Right hindlimb (tissue), 1 donor: ENCODE measurements around the gene TMC1.

Experiments used
- DNase-seq: peaks from one replicate; pipeline ENCODE4 v3.0.0-alpha.2; 2018

The TMC1 gene

DNA sequence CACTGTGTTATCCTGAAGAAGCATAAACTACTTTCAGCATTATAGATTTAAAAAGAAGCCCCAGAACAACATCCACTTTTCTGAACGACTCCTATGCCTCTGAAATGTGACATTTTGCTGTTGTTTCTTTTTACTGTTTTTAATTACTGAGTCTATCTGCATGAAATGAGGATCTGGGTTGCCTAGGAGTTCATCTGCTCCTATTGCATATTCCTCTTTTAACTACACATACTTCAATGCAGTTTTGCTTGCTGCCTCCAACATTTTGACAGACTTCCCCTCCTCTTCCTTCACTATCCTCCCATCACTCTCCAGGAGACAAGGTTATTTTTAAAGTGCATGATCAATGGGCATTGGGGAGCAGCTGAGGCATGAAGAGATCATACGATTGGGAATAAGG, 164.5 kb downstream of the TMC1 start:
- no peak for DNase-seq

DNA sequence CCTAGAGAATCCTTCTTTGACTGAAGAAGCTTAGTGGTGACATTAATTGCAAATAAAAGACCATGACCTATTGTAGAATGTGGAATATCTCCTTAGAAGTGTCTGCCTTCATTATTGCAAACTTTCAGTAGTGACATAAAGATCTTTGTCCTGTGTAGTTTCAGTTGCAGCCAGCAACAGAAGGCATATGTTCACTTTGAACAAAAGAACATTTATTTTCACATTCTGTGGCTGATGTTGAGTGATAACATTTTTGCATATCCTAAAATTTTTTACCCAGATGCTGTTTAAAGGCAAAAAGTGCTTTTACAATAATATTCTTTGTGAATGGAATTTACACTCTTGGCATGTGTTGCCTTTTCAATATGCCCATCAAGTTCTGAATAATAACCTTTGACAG, 165.9 kb downstream of the TMC1 start:
- no peak for DNase-seq

DNA sequence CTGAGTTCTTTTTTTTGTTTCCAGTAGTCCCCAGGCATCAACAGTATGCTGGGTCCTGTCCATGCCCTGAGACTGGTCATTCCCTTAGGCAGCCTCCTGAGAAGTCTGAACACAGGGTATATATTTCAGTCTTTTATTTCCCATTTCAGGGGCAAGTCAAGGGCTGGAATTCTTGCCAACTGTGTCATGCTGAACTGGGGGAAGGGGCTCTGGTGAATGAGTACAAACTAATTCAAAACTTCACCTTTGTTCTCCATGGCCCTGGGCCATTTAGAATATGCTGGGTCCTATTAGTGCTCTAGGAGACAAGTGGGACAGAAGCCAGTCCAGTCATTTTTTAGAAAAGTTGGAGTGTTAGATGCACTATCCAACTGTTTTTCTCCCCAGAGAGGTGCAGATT, 170.3 kb downstream of the TMC1 start:
- DNase-seq = no peak

DNA sequence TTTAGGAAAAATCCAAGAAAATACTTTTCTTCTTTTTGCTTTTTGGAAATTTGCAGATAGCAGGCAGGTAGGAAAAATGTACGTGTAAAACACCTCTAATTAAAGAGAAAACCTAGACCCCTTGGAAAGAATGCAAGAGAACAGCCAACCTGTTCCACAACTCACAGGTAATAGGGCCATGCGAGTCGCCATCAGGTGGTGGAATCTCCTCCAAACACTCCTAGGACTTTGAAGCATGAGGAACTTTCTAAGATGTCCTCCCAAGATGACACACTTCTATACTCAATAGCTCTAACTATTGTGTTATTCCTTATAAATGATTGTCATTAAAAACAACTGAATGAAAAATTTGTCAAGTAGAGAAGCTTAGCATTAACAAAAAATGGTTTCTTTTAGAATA, 174.0 kb downstream of the TMC1 start:
- no peak for DNase-seq

DNA sequence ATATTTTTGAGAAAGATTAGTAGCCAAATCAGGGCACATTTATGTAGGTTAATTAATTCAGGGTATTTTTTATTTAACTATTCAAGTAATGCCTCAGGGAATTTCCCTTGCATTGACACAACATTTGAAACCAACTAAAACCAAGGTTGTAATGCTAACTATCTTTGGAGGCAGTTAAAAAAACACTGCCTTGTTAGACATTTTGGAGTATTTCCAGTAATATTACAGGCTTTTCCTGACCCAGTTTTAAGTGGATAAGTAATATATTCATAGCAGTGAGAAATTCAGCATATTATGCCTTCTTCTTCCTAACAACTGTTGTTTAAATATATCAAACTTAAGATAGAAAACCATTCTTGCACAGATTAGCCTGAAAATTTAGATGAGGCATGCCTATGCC, 175.1 kb downstream of the TMC1 start:
- DNase-seq = no peak

DNA sequence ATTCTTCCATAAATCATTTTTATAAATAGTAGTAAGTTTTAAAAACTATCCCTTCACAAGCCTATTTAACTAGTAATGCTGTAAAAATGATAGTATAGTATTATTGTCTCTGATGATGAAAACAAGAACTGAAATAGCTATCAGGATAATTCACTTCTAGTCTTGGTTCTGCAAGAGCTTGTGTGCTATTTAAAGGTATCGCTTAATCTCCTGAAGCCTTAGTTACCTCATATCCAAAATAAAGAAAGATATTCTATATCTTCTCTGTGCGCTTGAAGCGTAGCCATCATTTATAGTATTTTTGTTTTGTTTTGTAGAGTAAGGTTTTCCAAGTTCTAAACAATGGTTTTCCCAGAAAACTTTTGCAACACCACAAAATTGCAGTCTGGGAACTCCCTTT, 180.1 kb downstream of the TMC1 start:
- no peak for DNase-seq

DNA sequence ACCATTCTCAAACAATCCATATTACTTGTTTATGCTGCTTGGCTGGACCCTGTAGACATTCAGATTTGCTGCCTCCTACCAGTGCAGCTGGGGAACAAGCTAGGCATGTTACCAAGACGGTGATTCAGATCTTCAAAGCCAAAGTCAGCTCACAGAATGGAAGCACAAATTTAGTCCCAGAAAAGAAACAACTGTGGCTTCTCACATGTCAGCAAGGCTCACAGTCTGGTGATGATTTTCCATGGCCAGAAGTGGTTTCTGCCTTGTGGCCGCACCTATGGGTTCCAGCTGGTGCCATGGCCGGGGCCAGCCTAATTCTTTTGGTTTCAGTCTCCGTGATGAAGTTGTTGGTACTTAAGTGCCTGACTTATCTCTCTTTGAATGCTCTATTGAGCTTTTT, 182.2 kb downstream of the TMC1 start:
- no peak for DNase-seq

DNA sequence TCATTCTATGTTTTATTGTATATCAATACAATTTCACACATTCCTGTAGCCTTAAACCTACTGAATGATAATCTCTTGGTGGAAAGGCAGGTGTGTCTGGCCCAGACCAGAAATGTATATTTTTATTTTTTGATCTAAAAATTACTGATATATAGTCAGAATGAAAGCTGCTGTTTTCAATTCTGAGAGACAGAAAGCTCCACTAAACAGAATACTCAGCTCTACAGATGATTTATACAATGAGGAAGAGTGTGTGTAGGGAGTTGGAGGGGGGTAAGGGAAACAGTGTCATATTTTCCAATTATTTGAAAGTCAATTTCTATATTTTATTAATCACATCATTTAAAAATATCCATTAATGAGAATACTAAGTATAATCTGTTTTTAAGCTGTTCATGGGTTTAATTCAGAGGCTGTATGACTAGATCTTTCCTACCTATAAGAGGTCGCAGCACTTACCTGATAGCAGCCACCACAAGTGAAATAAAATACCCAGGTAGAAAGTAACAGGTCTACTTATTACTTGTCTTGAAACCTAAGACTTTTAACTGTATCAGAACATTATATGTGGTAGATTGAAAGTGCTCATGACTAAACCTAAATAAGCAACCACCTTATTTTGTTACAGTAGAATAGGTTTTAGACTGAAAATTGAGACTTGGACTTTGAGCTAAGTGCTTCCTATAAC, 183.4 kb downstream of the TMC1 start:
- DNase-seq = no peak

DNA sequence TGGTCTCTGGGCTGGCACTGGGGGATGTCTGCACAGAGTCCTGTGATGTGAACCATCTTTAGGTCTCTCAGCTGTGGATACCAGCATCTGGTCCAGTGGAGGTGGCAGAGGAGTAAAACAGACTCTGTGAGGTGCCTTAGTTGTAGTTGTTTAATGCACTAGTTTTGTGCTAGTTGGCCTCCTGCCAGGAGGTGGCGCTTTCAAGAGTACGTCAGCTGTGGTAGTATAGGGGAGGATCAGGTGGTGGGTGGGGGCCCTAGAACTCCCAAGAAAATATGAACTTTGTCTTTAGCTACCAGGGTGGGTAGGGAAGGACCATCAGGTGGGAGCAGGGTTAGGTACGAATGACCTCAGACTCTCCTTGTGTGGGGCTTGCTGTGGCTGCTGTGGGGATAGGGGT, 197.1 kb downstream of the TMC1 start:
- DNase-seq = no peak

DNA sequence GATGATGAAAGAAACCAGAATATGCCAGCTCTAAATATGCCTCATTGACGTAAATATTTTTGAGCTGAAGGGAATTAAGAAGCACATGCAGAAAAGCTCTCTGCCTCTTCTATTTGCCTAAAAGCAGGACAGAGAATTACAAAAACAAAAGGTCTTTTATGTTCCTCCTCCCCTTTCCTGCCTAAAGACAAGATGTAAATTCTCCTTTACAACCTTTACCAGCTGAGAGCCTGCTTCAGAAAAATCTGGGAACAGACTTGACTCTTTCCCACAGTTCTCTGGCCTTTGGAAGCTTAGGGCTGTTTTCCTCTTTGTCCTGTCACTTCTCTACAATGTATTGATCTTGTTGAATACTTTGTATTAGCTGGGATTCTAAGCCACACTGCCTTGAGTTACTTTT, 199.7 kb downstream of the TMC1 start:
- no peak for DNase-seq

DNA sequence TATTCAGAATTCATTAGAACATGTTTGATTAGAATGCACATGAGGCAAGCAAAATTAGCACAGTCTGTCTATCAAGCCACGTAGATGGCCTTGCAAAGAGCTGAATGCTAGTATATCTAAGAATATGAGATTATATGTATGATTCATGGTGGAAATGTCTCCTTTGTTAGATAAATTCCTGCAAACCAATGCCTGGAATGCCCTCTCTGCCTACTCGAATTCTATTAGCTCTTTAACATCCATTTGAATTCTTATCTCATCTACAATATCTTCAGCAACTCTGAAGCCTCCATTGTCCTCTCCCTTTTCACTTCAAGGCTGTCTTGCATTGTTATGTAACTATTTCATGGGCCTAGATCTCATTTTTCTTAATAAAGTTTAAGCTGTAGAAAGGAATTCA, 205.5 kb downstream of the TMC1 start:
- DNase-seq = no peak

DNA sequence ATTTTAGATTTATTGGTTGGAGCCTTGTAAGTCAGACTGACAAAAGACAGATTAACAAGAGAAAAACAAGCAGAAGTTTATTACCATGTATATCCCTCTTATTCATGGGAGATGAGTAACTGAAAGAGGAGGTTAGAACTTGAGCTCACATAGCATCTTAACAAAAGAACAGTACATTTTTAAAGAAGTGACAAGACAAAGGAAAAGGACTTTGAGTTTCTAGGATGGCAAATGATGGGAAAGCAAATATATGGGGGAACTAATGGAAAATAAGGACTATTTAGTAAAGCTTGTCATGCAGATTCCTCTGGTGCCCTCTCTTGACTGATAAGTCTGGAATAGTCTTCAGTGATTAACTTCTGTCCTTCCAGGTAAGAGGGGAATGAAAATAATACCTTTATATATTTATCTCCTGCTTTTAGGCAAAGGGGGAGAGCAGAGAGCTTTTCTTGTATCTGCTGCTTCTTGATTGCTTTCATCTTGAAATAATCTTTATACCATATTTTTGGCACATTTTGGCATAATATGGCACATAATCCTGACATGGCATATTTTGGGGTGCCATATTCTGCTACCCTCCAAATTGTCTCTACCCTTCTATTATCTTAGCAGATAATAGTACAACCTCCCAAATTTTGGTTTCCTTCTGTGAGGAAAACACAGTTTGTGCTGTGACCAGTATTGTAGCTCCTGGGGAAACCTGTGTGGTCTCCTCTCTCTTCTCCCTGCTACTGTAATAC, 206.8 kb downstream of the TMC1 start:
- DNase-seq = no peak

DNA sequence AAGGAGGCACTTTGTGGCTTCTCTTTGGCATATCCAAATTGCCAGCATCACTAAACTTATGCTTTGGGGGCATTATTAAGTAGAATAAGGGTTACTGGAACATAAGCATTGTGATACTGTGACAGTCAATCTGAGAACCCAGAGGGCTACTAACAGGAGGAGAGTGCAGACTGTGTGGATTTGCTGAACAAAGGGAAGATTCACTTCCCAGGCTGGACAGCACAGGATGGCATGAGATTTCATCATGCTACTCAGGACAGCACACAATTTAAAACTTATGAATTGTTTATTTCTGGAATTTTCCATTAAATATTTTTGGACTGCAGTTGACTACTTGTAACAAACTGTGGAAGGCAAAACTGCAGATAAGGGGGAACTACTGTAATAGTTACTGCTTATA, 212.5 kb downstream of the TMC1 start:
- no peak for DNase-seq

DNA sequence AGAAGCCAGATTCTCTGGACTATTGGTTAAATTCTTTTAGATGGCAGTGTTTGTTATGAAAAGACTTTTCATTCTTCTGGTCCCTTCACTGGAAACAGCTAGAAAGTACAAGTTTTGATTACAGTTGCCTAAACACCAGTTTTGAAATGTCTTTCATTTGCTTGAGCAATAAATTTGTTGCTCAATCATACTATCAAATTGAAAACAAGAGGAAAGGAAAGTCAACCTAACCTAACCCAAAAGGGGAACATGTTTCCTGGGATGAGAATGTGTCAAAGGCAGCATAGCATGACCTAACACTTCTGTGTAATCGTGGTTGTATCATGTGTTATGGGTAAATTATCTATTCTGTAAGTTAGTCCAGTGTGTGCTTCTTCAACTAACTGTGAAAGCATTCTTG, 213.2 kb downstream of the TMC1 start:
- no peak for DNase-seq

DNA sequence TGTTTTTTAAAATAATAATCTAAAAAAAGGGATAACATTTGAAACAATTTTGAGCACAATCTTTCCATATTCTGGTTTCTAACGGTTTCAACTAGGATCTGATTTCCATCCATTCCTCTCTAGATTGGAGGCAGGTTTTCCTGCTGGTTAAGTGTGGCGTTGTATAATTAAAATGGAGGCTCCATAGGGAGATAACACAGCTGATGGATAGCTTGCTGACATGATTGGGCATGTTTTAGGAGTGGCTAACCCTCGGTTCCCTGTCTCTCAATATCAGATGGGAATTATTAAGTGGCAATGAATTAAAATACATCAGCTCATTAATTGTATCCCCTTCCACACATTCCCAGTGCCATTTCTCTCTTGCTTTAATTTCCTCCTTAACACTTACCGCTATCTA, 222.4 kb downstream of the TMC1 start:
- DNase-seq = no peak

DNA sequence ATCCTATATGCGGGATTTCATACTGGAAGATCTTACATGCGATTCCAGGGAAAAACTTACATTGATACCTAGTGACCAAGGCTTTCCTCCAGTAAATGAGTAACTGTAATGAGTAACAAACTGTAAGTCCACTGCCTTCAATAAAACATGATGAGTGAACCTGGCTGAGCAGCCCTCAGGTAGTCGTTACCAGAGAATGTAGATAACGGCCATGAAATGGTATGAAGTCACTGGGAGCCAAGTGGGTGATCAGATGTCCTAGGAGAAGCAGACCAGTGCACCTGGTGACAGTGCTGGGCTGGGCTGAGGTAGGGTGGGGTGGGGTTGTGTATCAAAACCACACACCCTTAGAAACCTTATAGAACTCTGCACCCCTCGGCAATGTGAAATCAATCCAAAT, 227.9 kb downstream of the TMC1 start:
- no peak for DNase-seq

DNA sequence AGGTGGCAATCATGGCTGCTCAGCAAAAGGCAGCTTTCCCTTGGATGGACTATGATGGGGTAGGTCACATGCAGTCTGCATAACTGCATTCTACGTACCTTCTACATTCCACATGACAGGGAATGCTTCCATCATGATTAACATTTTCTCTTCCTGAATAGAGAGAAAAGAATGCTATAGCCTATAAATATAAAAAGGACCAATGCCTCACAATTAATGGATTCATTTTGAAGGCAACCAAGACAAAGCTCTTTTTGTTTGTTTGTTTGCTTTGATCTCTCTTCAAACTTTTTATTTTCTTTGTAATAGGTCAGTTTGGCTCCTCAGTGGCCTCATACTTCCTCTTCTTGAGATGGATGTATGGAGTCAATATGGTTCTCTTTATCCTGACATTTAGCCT, 230.1 kb downstream of the TMC1 start:
- DNase-seq = no peak

DNA sequence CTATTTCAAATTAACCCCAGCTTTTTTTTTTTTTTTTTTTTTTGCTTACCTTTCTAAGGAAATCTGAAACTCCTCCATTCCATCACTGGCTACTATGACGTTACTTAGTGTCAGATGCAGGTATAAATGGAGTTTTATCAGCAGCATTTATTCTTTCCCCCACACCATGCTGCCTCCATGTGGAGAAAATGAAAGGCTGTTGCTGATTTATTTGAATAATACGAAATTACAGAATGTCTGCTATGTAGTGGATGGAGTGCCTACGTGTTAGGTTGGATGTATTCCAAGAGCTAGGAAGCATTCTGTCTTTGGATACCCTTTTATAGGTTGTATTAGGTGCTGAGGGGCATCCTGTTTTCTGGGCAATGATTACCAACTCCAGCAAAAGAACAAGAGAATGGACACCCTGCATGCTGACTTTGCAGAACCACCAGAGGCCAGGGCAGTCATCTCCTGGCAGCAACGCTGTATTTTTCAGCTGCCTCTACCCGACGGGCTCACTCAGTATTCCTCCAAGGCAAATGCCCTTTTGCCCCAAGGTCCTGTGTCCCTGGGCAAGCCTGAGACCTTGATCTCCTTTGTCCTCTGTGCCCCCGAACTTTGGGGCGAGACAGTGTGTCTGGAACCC, 232.0 kb downstream of the TMC1 start:
- no peak for DNase-seq

DNA sequence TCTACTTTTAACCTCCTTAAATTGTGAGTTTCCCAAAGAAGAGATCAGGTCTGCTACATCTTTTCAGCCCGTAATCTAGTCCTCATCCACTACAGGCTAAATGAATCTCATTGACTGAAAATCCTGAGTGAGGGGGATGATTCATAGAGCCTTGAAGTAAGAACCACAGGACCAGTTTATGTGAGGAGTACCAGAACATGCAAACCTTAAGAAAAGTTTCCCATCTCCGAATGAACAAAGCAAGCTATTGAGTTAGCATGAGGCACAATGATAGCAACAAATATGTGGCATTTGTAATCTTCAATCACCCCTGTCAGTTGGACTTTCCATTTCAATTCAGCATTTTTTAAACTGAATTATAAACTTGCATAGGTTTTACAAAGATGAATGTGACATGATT, 234.4 kb downstream of the TMC1 start:
- no peak for DNase-seq

DNA sequence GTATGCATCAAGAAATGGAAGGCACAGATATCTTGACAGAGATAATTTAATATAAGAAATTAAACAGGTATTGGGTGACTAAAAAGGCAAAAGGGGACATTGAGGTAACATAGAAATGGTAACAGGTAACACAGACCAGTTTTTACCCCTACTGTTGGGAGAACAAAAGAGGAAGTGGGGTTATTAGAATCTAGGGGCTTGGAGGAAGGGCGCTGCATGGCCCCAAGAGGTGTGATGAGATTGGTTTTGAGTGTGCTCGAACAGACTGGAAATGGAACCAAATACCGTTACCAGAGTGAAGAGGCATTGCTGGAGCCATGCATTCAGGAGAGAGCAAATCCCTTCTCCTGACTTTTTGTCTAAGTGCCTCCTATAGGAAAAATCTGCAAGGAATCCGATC, 237.5 kb downstream of the TMC1 start:
- DNase-seq = no peak

DNA sequence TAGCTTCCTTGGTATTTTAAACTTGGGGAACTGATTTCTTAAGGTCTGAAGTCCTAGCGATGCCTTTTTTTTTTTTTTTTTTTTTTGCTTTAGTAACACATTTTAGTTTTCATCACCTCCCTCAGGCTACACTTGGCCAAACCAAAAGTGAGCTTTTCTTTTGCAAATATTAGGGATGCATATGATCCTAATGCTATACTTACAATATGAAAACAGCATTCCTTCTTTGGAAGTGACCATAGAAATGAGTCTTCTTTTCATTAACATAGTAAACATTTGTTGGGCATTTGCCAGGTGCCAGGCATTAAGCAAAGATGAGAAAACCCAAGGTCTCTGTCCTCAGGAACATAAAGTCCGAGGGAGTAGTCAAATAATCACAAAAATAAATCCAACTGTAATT, 241.6 kb downstream of the TMC1 start:
- DNase-seq = no peak

DNA sequence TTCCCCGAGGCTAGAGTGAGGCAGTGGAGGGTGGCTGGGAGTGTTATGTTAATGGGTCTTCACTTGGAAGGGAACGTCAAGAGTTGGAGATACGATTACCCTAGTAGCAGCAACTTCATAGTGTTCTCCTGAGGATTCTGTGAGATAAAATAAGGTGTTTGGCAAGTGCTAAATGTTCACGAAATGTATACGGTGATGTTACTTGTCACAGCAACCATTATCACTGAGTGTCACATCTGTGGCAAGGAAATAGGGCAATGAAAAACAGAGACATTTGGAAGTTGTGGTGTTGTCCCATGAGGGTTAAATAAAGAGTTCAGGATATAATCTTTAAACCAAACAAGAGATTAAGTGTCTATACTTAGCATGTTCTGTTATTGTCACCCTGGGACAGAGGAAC, 248.1 kb downstream of the TMC1 start:
- no peak for DNase-seq

DNA sequence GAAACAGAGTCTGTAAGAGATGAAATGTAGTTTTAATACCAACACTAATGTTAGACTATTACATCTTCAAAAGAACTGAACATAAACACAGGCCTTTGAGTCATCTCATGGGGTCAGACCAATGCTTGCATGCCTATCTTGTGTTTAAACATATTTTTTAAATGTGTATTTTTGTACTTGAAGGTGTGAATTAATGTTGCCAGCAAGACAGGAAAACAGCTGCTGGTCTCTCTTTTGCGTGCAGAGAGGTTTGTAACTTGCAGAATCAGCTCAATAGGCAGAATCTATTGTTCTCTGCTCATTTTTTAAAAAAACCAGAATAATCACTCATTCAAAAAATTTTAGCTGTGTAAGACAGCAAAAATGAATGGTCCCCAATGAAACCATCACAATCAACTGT, 251.3 kb downstream of the TMC1 start:
- DNase-seq = no peak

DNA sequence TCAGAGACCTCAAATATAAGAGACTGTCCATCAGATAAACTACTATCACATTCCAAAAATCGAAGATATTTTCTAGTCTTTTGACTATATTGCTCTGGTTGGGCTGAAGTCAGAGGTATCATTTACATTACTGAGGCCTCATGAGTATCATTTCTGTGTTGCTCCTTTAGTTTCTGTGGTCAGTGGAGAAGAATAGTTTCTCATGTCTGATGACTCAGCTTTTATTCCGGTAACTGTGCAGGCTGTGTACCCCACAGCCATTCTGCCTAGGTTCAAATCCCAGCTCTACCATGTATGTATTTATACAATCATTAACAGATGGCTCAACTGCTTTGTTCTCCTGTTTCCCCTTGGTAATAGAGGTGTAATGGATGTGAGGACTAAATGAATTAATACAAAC, 252.2 kb downstream of the TMC1 start:
- no peak for DNase-seq

DNA sequence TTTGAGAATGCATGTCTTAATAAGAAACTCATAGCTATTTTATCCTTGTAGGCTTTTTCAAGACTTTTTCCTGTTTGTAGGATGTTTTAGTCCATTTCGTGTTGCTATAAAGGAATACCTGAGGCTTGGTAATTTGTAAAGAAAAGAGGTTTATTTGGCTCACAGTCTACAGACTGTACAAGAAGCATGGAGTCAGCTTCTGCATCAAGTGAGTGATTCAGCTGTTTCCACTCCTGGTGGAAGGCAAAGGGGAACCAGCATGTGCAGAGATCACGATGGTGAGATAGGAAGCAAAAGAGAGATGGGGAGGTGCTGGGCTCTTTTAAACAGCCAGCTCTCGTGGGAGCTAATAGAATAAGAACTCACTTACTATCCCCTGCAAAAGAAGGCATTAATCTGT, 254.2 kb downstream of the TMC1 start:
- DNase-seq = no peak
